ENCODE measurements around the gene ADAMTS2. TPM values are rescaled to one million over a fixed set of nuclear protein-coding genes. Genes with fewer than 3 reads are reported as not detected.

Gene ADAMTS2
- total RNA-seq, 1 donor from 2014 or later, result 1.2 TPM

GRCh38 chr5:179294891-179295777 lies 50.1 kb downstream of the ADAMTS2 start:
- DNase-seq (ENCODE audit: low spot score), result no peak
- Histone ChIP-seq H3K27ac (no peak overlapping the region), H3K27me3 (no peaks in the 10 kb centered on the region), H3K9ac (no peak overlapping the region), H3K4me2 (no peak overlapping the region), H3K36me3 (no peaks in the 10 kb centered on the region), H3K4me1 (peaks cover 5% of the 10 kb centered on the region), H3K4me3 (no peak overlapping the region), H3K9me3 (ENCODE audit: low read depth) (no peaks in the 10 kb centered on the region), H3F3A (ENCODE audit: low read depth) (no peaks in the 10 kb centered on the region), H2AFZ (replicated peaks) (no peak overlapping the region), H3K79me2 (ENCODE audit: low read depth) (no peaks in the 10 kb centered on the region), H4K20me1 (ENCODE audit: low read depth) (no peaks in the 10 kb centered on the region)
- TF ChIP-seq, protein P1, sequence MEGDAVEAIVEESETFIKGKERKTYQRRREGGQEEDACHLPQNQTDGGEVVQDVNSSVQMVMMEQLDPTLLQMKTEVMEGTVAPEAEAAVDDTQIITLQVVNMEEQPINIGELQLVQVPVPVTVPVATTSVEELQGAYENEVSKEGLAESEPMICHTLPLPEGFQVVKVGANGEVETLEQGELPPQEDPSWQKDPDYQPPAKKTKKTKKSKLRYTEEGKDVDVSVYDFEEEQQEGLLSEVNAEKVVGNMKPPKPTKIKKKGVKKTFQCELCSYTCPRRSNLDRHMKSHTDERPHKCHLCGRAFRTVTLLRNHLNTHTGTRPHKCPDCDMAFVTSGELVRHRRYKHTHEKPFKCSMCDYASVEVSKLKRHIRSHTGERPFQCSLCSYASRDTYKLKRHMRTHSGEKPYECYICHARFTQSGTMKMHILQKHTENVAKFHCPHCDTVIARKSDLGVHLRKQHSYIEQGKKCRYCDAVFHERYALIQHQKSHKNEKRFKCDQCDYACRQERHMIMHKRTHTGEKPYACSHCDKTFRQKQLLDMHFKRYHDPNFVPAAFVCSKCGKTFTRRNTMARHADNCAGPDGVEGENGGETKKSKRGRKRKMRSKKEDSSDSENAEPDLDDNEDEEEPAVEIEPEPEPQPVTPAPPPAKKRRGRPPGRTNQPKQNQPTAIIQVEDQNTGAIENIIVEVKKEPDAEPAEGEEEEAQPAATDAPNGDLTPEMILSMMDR (IDR thresholded peaks at IDR 0.05), result no peak
- TF ChIP-seq EZH2phosphoT487 (IDR thresholded peaks at IDR 0.05) (no peak), EZH2 (IDR thresholded peaks at IDR 0.05) (no peak)
- Mint-ChIP-seq H3K36me3 (no peaks in the 10 kb centered on the region), H3K9me3 (peaks cover 2% of the 10 kb centered on the region), H3K4me1 (peaks cover 10% of the 10 kb centered on the region), H3K27ac (no peak overlapping the region), H3K4me3 (peak overlapping the region; percentile 18), H3K27me3 (ENCODE audit: insufficient read depth, low read depth) (peaks cover 3% of the 10 kb centered on the region)

DNA sequence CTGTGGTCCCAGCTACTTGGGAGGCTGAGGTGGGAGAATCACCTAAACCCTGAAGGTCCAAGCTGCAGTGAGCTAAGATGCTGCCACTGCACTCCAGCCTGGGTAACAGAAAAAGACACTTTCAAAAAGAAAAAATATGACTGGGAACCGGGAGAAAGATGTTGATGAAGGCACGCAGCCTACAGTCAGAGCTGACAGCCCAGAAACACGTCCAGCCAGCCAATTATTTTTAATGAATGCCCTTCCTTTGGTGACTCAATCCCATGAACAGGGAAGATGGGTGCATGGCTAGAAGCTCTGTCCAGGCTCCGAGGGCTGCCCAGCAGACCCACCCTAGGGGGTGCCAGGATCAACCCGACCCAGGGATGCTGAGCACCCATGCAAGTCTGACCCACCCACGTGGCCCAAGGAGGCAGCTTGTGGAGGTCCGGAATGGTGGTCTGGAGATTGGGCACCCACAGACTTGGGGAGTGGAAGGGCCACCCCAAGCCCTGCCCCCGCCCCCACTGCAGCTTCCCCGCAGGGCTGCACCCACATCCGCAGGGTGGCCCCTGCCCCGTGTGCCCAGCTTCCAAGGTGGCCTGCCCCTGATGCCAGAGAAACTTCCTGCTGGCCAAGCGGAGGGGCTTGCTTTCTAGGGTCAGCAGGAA lies 51.0 kb downstream of the ADAMTS2 start:
- no peak overlapping the region for H3K27ac ChIP-seq
- no peak for DNase-seq (ENCODE audit: low spot score)
- no peak overlapping the region for H3K27ac Mint-ChIP-seq
- H3K27me3 Mint-ChIP-seq (ENCODE audit: insufficient read depth, low read depth), result peaks cover 3% of the 10 kb centered on the region
- H3K9me3 ChIP-seq (ENCODE audit: low read depth), result no peaks in the 10 kb centered on the region
- no peaks in the 10 kb centered on the region for H3K79me2 ChIP-seq (ENCODE audit: low read depth)
- no peaks in the 10 kb centered on the region for H3K27me3 ChIP-seq
- no peaks in the 10 kb centered on the region for H4K20me1 ChIP-seq (ENCODE audit: low read depth)
- H3K36me3 ChIP-seq, result no peaks in the 10 kb centered on the region
- peaks cover 5% of the 10 kb centered on the region for H3K4me1 ChIP-seq
- no peaks in the 10 kb centered on the region for H3K36me3 Mint-ChIP-seq
- no peak overlapping the region for H3K4me3 ChIP-seq
- TF ChIP-seq EZH2phosphoT487 (IDR thresholded peaks at IDR 0.05) (no peak), EZH2 (IDR thresholded peaks at IDR 0.05) (no peak)
- TF ChIP-seq, protein P1 (IDR thresholded peaks at IDR 0.05), result no peak
- no peaks in the 10 kb centered on the region for H3K9me3 Mint-ChIP-seq
- H3K4me3 Mint-ChIP-seq, result no peak overlapping the region
- no peaks in the 10 kb centered on the region for H3F3A ChIP-seq (ENCODE audit: low read depth)
- H3K4me2 ChIP-seq, result no peak overlapping the region
- no peak overlapping the region for H3K9ac ChIP-seq
- H3K4me1 Mint-ChIP-seq, result peaks cover 10% of the 10 kb centered on the region
- no peak overlapping the region for H2AFZ ChIP-seq (replicated peaks)

DNA sequence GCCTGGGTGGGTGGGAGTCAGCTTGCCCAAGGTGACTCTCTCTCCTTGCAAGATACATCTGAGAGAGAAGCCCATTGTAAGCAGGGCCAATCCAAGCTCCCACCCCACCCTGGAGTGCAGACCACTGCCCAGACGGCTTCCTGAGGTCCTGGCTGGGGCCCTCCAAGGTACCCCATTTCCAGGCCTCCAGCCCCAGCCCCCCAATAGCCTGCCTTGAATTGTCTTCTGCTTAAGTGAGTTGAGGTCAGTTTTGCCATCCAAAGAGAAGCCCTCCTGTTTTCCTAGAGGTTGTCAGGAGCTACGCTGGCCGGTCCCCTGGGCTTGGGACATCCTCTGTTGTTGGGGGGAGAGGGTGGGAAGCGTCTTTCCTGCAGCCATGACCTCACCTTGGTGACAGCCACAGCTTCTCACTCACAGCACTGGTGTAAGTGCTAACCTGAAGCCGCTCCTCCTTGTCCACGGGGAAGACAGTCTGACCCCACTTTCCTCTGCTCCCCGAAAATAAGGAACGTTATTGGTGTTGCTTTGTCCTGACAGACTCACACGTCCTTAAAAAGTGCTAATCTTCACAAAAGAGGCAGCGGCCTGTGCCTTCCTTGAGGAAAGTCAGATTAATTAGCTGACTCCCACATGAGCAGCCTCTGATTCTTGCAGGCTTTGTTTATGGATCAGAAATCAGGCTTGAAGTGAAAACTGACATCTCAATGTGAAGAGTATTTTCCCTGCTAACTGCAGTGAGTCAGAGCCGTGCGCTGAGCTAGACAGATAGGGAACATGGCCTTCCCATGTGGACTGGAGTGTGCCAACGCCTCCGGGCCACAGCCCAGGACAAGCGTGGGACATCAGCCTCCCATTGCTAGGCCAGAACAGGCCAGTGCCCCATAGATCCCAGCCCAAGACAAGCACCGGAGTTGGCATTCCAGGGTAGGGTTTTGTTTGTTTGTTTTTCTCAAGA lies 52.3 kb downstream of the ADAMTS2 start:
- peak; percentile 32 for DNase-seq (ENCODE audit: low spot score)
- Mint-ChIP-seq H3K27me3 (ENCODE audit: insufficient read depth, low read depth) (peaks cover 3% of the 10 kb centered on the region), H3K4me3 (no peak overlapping the region), H3K27ac (peak overlapping the region; percentile 21), H3K4me1 (peaks cover 10% of the 10 kb centered on the region), H3K36me3 (no peaks in the 10 kb centered on the region), H3K9me3 (no peaks in the 10 kb centered on the region)
- H3K4me2 ChIP-seq, result no peak overlapping the region
- H3K36me3 ChIP-seq, result no peaks in the 10 kb centered on the region
- no peaks in the 10 kb centered on the region for H3K79me2 ChIP-seq (ENCODE audit: low read depth)
- TF ChIP-seq, protein P1 (IDR thresholded peaks at IDR 0.05), result no peak
- TF ChIP-seq EZH2phosphoT487 (IDR thresholded peaks at IDR 0.05), result no peak
- TF ChIP-seq EZH2 (IDR thresholded peaks at IDR 0.05), result no peak
- no peak overlapping the region for H3K4me3 ChIP-seq
- no peak overlapping the region for H2AFZ ChIP-seq (replicated peaks)
- H3K4me1 ChIP-seq, result peaks cover 5% of the 10 kb centered on the region
- H3K9me3 ChIP-seq (ENCODE audit: low read depth), result no peaks in the 10 kb centered on the region
- no peak overlapping the region for H3K9ac ChIP-seq
- H3K27ac ChIP-seq, result no peak overlapping the region
- H3K27me3 ChIP-seq, result no peaks in the 10 kb centered on the region
- no peaks in the 10 kb centered on the region for H4K20me1 ChIP-seq (ENCODE audit: low read depth)
- H3F3A ChIP-seq (ENCODE audit: low read depth), result no peaks in the 10 kb centered on the region

Data from neural progenitor cell (in vitro differentiated cells).